ENCODE results near the gene ABCF2. TPM values are rescaled to one million over a fixed set of nuclear protein-coding genes. Genes with fewer than 3 reads are reported as not detected.

The ABCF2 gene
- total RNA-seq, 2 experiments from 2014 or later, result 31.8 to 44.9 TPM

- peaks cover 55% of the 10 kb centered on the region for H3K4me1 ChIP-seq (ENCODE audit: insufficient read depth, low read length, poor library complexity, severe bottlenecking)
- H3K36me3 ChIP-seq (ENCODE audit: insufficient read depth, low read length), result no peaks in the 10 kb centered on the region
- TF ChIP-seq EZH2phosphoT487 (IDR thresholded peaks at IDR 0.05; ENCODE audit: borderline replicate concordance, low read depth, low read length) (no peak), CTCF (conservative IDR thresholded peaks at IDR 0.05; ENCODE audit: low read length) (no peak)
- POLR2A ChIA-PET, result interaction anchor here (0.6 to 2.0 kb wide), 4 partner anchors 10 to 1992 kb away, joined by 3 to 5 read pairs (median 4); partner anchors contain the start of gene ABCF2
- peaks cover 6% of the 10 kb centered on the region; the same call in 1 of the 2 replicates for H4K20me1 ChIP-seq (ENCODE audit: insufficient read depth, low read length)
- intact Hi-C loops (cut with micrococcal nuclease; ENCODE audit: unreplicated experiment), result loop anchor here (1.0 to 2.0 kb wide), 2 partner anchors 59 to 119 kb away; no protein-coding TSS in a partner anchor
- peak overlapping the region; percentile 7; the same call in 1 of the 2 replicates for H2AFZ ChIP-seq (ENCODE audit: low read length)
- no peaks in the 10 kb centered on the region for H3K9me2 ChIP-seq (ENCODE audit: insufficient read depth, low read length)
- no peak overlapping the region for H3K27ac ChIP-seq (ENCODE audit: low read depth, low read length, poor library complexity, severe bottlenecking)
- peak overlapping the region; percentile 31 for H3K4me3 ChIP-seq (ENCODE audit: low read depth, low read length, poor library complexity, severe bottlenecking)
- no TSS peak for BruUV-seq (replicated peaks)
- CTCF ChIA-PET (ENCODE audit: unreplicated experiment), result interaction anchor here (0.9 to 1.6 kb wide), 5 partner anchors 9 to 115 kb away, joined by 3 to 6 read pairs (median 3); partner anchors contain the start of gene ABCF2
- H3K9me3 ChIP-seq (ENCODE audit: low read length), result no peaks in the 10 kb centered on the region
- peak overlapping the region; percentile 66 for H3K4me2 ChIP-seq (ENCODE audit: low read length)
- peak; percentile 71 for DNase-seq (ENCODE audit: low spot score)
- H3K79me2 ChIP-seq (ENCODE audit: insufficient read depth, low read depth, low read length), result no peaks in the 10 kb centered on the region
These were observed 16.6 kb upstream of the ABCF2 start for GRCh38 chr7:151243408-151244195.

- H4K20me1 ChIP-seq (ENCODE audit: insufficient read depth, low read length), result peaks cover 6% of the 10 kb centered on the region; the same call in 1 of the 2 replicates
These were observed 16.0 kb upstream of the ABCF2 start for GRCh38 chr7:151243045-151243349.

More at GRCh38 chr7:151243045-151243349, 16.0 kb upstream of the ABCF2 start:
- DNase-seq (ENCODE audit: low spot score), result no peak
- H3K9me3 ChIP-seq (ENCODE audit: low read length), result no peaks in the 10 kb centered on the region
- no peak for TF ChIP-seq EZH2phosphoT487 (IDR thresholded peaks at IDR 0.05; ENCODE audit: borderline replicate concordance, low read depth, low read length)
- TF ChIP-seq CTCF (conservative IDR thresholded peaks at IDR 0.05; ENCODE audit: low read length), result no peak
- H3K79me2 ChIP-seq (ENCODE audit: insufficient read depth, low read depth, low read length), result no peaks in the 10 kb centered on the region
- H3K4me3 ChIP-seq (ENCODE audit: low read depth, low read length, poor library complexity, severe bottlenecking), result peak overlapping the region; percentile 31
- no TSS peak for BruUV-seq (replicated peaks)
- H3K4me1 ChIP-seq (ENCODE audit: insufficient read depth, low read length, poor library complexity, severe bottlenecking), result peaks cover 55% of the 10 kb centered on the region
- no peak overlapping the region for H2AFZ ChIP-seq (ENCODE audit: low read length)
- no peaks in the 10 kb centered on the region for H3K9me2 ChIP-seq (ENCODE audit: insufficient read depth, low read length)
- POLR2A ChIA-PET, result interaction anchor here (0.6 to 2.0 kb wide), 3 partner anchors 9 to 45 kb away, joined by 3 to 5 read pairs (median 4); partner anchors contain the start of gene ABCF2
- intact Hi-C loops (cut with micrococcal nuclease; ENCODE audit: unreplicated experiment), result no loop called here
- H3K27ac ChIP-seq (ENCODE audit: low read depth, low read length, poor library complexity, severe bottlenecking), result no peak overlapping the region
- CTCF ChIA-PET (ENCODE audit: unreplicated experiment), result interaction anchor here (0.7 to 1.6 kb wide), 3 partner anchors 9 to 67 kb away, joined by 3 to 6 read pairs (median 3); partner anchors contain the start of gene ABCF2
- H3K4me2 ChIP-seq (ENCODE audit: low read length), result peak overlapping the region; percentile 66
- no peaks in the 10 kb centered on the region for H3K36me3 ChIP-seq (ENCODE audit: insufficient read depth, low read length)

All from OCI-LY7 (cell line).